Prostate gland (tissue), 2 donors: Measurements from ENCODE around the gene TNFRSF9. TPM values are rescaled to one million over a fixed set of nuclear protein-coding genes. Genes with fewer than 3 reads are reported as not detected.

Experiments used
- DNase-seq: peaks from one replicate; pipeline ENCODE4 v3.0.0-alpha.2; 2019; ENCODE audit warnings: low spot score
- H3K27ac ChIP-seq, 2 donors: fragments of 200-600 bp; sonication (generic); 2 replicates each; pipeline ENCODE4 v1.5.1; 2017 to 2019
- H3K27me3 ChIP-seq: fragments of 200-600 bp; sonication (generic); replicated peaks from 2 replicates; pipeline ENCODE4 v1.5.1; 2019; ENCODE audit not compliant: insufficient read depth
- H3K36me3 ChIP-seq, 2 donors: fragments of 200-600 bp; sonication (generic); 1 replicate in 1 of 2; 2 replicates in 1 of 2; pipeline versions ENCODE4 v1.5.1 to v1.8.1; 2017 to 2019
- H3K4me1 ChIP-seq: fragments of 200-600 bp; sonication (generic); replicated peaks from 2 replicates; pipeline ENCODE4 v1.5.1; 2019
- H3K4me3 ChIP-seq, 2 donors: fragments of 200-600 bp; sonication (generic); 2 replicates each; pipeline ENCODE4 v1.5.1; 2017 to 2019
- H3K9me3 ChIP-seq: fragments of 200-600 bp; sonication (generic); 2 replicates; pipeline ENCODE4 v1.5.1; 2017
- CTCF ChIP-seq, 4 experiments: fragments of 200-600 bp in 2 of 4; fragments of 450-650 bp in 2 of 4; sonication (generic) in 2 of 4; IDR thresholded peaks; 1 replicate in 3 of 4; 2 replicates in 1 of 4; pipeline ENCODE4 v1.5.1; 2016 to 2019; ENCODE audit warnings: antibody characterized with exemption in 4 of 4, mild to moderate bottlenecking in 2 of 4, moderate library complexity in 2 of 4
- POLR2A ChIP-seq: fragments of 450-650 bp; IDR thresholded peaks from one replicate; pipeline ENCODE4 v1.6.1; 2016; ENCODE audit warnings: antibody characterized with exemption, mild to moderate bottlenecking
- POLR2AphosphoS5 ChIP-seq: sonication (generic); formaldehyde crosslinking; IDR thresholded peaks from one replicate; pipeline ENCODE4 v1.6.1; 2017; ENCODE audit warnings: antibody characterized with exemption
- WGBS: methylation state at CpG from one replicate; pipeline ENCODE4 v1.1.5; 2018; 5-methylcytosine and 5-hydroxymethylcytosine counted together
- intact Hi-C: fragments of 100-400 bp; cut with DNase I; formaldehyde crosslinking; loops from one replicate; pipeline ENCODE4 v1.14.2; 2022
- small RNA-seq, 2 donors: library from RNA; depleted of rRNA; stranded (forward); fragments of <200 nt; gene quantifications; one replicate each; pipeline ENCODE3, GENCODE V24; 2016
- total RNA-seq, 2 donors: library from RNA; depleted of rRNA; stranded (reverse); fragments of >200 nt; gene quantifications; one replicate each; pipeline ENCODE4 v1.1.0, GENCODE V29; 2016

TNFRSF9 gene
- total RNA-seq, 2 donors from 2014 or later = not detected

- Histone ChIP-seq H3K4me1 (no peaks in the 10 kb centered on the region), H3K4me3 (no peak overlapping the region), H3K9me3 (no peaks in the 10 kb centered on the region), H3K27me3 (no peaks in the 10 kb centered on the region), H3K36me3 (no peaks in the 10 kb centered on the region), H3K27ac (no peak overlapping the region)
- no peak for DNase-seq
- intact Hi-C loops = no loop called here
- WGBS = 83% methylated on average over 16 of the region's 16 CpGs
- TF ChIP-seq POLR2A = no peak
- no peak for TF ChIP-seq CTCF (IDR thresholded peaks at IDR 0.05)
- no peak for TF ChIP-seq POLR2AphosphoS5
Measured at GRCh38 chr1:7869136-7869920, 71.3 kb downstream of the TNFRSF9 start.

- DNase-seq = no peak
- H3K36me3 ChIP-seq = no peaks in the 10 kb centered on the region
- no peaks in the 10 kb centered on the region for H3K4me1 ChIP-seq
- no peaks in the 10 kb centered on the region for H3K27me3 ChIP-seq
- H3K9me3 ChIP-seq = no peaks in the 10 kb centered on the region
- H3K4me3 ChIP-seq = no peak overlapping the region
- TF ChIP-seq CTCF (IDR thresholded peaks at IDR 0.05) (no peak), POLR2AphosphoS5 (no peak), POLR2A (no peak)
- H3K27ac ChIP-seq = no peak overlapping the region
- intact Hi-C loops = no loop called here
- WGBS = 83% methylated on average over 10 of the region's 10 CpGs
Measured at GRCh38 chr1:7868070-7868780, 72.4 kb downstream of the TNFRSF9 start.

GRCh38 chr1:7865978-7866377, 74.7 kb downstream of the TNFRSF9 start:
- no peak overlapping the region for H3K4me3 ChIP-seq
- TF ChIP-seq POLR2AphosphoS5 = no peak
- no peak for TF ChIP-seq POLR2A
- TF ChIP-seq CTCF (IDR thresholded peaks at IDR 0.05) = no peak
- H3K9me3 ChIP-seq = no peaks in the 10 kb centered on the region
- intact Hi-C loops = no loop called here
- no peaks in the 10 kb centered on the region for H3K36me3 ChIP-seq
- 92% methylated on average over 16 of the region's 16 CpGs for WGBS
- DNase-seq = no peak
- H3K27ac ChIP-seq = no peak overlapping the region
- H3K27me3 ChIP-seq = no peaks in the 10 kb centered on the region
- no peaks in the 10 kb centered on the region for H3K4me1 ChIP-seq

Small RNA genes within 50 kb of the gene (small RNA-seq; reads per million reads assigned to genes)
- 0 reads per million in 2 donors for gene RF00019

Other genes starting within 250 kb of the TNFRSF9 start
- 10 to 100 TPM; 85.2 to 95.1 TPM for gene VAMP3, start 169.5 kb downstream of the TNFRSF9 start, total RNA-seq
- 10 to 100 TPM; 12.0 to 20.6 TPM for gene PER3, start 156.5 kb downstream of the TNFRSF9 start, total RNA-seq
- not detected for gene UTS2, start 87.8 kb downstream of the TNFRSF9 start, total RNA-seq
- gene PARK7, start 20.9 kb upstream of the TNFRSF9 start, total RNA-seq = 100 to 1,000 TPM; 156 to 284 TPM
- gene ERRFI1, start 85.5 kb upstream of the TNFRSF9 start, total RNA-seq = 10 to 100 TPM; 58.1 to 60.4 TPM